ENCODE data around the gene ALX4. TPM values are rescaled to one million over a fixed set of nuclear protein-coding genes. Genes with fewer than 3 reads are reported as not detected.

ALX4 gene
- polyA plus RNA-seq, 2 of the 4 experiments (the other 2 are of a cell fraction) = 1.00 to 5.6 TPM

DNA sequence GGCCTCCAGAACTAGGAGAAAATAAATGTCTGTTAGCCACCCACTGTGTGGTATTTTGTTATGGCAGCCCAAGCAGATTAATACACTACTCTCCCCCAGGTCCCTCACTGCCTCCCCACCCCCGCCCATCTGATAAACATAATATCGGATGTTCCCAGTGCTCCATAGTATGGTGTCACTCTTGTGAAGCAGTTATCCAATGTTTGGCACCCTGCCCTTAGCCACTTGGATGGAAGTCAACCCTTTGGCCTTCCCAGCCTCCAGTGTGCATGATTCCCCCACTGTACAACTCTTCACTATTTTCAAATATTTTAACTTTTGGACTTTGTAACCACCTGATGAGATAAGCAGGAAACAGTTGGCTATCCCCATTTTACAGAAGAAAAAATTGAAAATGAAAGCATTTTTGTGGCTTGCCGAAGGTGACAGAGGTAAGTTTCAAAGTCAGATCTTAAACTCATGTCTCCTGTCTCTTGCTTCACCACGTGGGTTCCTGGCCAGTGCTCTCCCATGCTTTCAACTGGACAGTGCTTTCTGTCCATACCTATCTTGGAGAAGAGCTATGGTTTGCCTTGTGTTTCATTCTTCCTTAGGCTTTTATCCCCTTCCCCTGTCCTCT, 53.2 kb downstream of the ALX4 start:
- no peak overlapping the region for H3K4me2 ChIP-seq
- peaks cover 19% of the 10 kb centered on the region; the same call in 2 of the 3 replicates for H3K9me3 ChIP-seq
- ChIA-PET POLR2A (no interaction called here), CTCF (interaction anchor here (1.2 to 2.1 kb wide), 4 partner anchors 9 to 30 kb away, joined by 4 to 14 read pairs (median 6); no protein-coding TSS in a partner anchor)
- no peak for FAIRE-seq
- no peaks in the 10 kb centered on the region for H3K4me1 ChIP-seq
- H3K27ac ChIP-seq = no peak overlapping the region
- no peak for DNase-seq (ENCODE audit: low read depth in 1 of 2, low spot score in 1 of 2)
- 65% methylated on average over 2 of the region's 4 CpGs for WGBS (ENCODE audit: missing lambda C conversion rate)
- TF ChIP-seq KDM1A (IDR thresholded peaks at IDR 0.05; ENCODE audit: low read depth) (no peak), REST (IDR thresholded peaks at IDR 0.05) (no peak), CHD4 (IDR thresholded peaks at IDR 0.05; ENCODE audit: borderline replicate concordance) (no peak), USF2 (IDR thresholded peaks at IDR 0.05) (no peak), JUNB (IDR thresholded peaks at IDR 0.05) (no peak), HOXB5 (CRISPR knock-in tag; IDR thresholded peaks at IDR 0.05) (no peak), POLR2AphosphoS2 (conservative IDR thresholded peaks at IDR 0.05; ENCODE audit: low read length) (no peak), FOSB (CRISPR knock-in tag; IDR thresholded peaks at IDR 0.05) (no peak), CHD2 (IDR thresholded peaks at IDR 0.05; ENCODE audit: low read length, partially characterized antibody) (no peak), EHF (CRISPR knock-in tag; IDR thresholded peaks at IDR 0.05) (no peak), JUN (IDR thresholded peaks at IDR 0.05) (no peak), ATOH8 (CRISPR knock-in tag; IDR thresholded peaks at IDR 0.05; ENCODE audit: low read depth) (no peak), POLR2A (IDR thresholded peaks at IDR 0.05; ENCODE audit: low read length) (no peak), HMGXB4 (CRISPR knock-in tag; IDR thresholded peaks at IDR 0.05; ENCODE audit: borderline replicate concordance) (no peak), FOSL2 (IDR thresholded peaks at IDR 0.05) (no peak), FOSL2 (CRISPR knock-in tag; IDR thresholded peaks at IDR 0.05) (no peak), CBX2 (IDR thresholded peaks at IDR 0.05; ENCODE audit: borderline replicate concordance, low read depth) (no peak), SREBF2 (IDR thresholded peaks at IDR 0.05) (no peak)
- TF ChIP-seq, protein P1, sequence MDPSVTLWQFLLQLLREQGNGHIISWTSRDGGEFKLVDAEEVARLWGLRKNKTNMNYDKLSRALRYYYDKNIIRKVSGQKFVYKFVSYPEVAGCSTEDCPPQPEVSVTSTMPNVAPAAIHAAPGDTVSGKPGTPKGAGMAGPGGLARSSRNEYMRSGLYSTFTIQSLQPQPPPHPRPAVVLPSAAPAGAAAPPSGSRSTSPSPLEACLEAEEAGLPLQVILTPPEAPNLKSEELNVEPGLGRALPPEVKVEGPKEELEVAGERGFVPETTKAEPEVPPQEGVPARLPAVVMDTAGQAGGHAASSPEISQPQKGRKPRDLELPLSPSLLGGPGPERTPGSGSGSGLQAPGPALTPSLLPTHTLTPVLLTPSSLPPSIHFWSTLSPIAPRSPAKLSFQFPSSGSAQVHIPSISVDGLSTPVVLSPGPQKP (IDR thresholded peaks at IDR 0.05; ENCODE audit: low read depth, low read length) = no peak
- TF ChIP-seq, protein P2, sequence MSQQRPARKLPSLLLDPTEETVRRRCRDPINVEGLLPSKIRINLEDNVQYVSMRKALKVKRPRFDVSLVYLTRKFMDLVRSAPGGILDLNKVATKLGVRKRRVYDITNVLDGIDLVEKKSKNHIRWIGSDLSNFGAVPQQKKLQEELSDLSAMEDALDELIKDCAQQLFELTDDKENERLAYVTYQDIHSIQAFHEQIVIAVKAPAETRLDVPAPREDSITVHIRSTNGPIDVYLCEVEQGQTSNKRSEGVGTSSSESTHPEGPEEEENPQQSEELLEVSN (IDR thresholded peaks at IDR 0.05; ENCODE audit: borderline replicate concordance, low read depth) = no peak
- no peak overlapping the region for H3K4me3 ChIP-seq
- no peak for ATAC-seq

All from A549 (cell line).